Thymus (tissue), 11 donors: ENCODE measurements around the gene STK35. TPM values are rescaled to one million over a fixed set of nuclear protein-coding genes. Genes with fewer than 3 reads are reported as not detected.

Source experiments
- DNase-seq, 9 donors: peaks; one replicate each; pipeline ENCODE4 v3.0.0-alpha.2; 2013; ENCODE audit warnings: low spot score in 9 of 9, low read depth in 6 of 9, missing footprints in 1 of 9
- H3K27ac ChIP-seq, 2 donors: one replicate each; pipeline ENCODE4 v1.5.1; 2013; ENCODE audit warnings: control low read depth in 1 of 2, low read depth in 1 of 2, low read length in 1 of 2, mild to moderate bottlenecking in 1 of 2, moderate library complexity in 1 of 2
- H3K27me3 ChIP-seq, 2 donors: one replicate each; pipeline ENCODE4 v1.5.1; 2013; ENCODE audit warnings: low read length in 1 of 2; ENCODE audit not compliant: control insufficient read depth in 2 of 2, insufficient read depth in 1 of 2
- H3K36me3 ChIP-seq, 2 donors: one replicate each; pipeline ENCODE4 v1.5.1; 2013; ENCODE audit warnings: low read length in 1 of 2, mild to moderate bottlenecking in 1 of 2, moderate library complexity in 1 of 2; ENCODE audit not compliant: control insufficient read depth in 2 of 2, insufficient read depth in 2 of 2
- H3K4me1 ChIP-seq, 2 donors: one replicate each; pipeline ENCODE4 v1.5.1; 2013; ENCODE audit warnings: low read length in 2 of 2; ENCODE audit not compliant: control insufficient read depth in 2 of 2, insufficient read depth in 2 of 2
- H3K4me3 ChIP-seq, 2 donors: one replicate each; pipeline ENCODE4 v1.5.1; 2013; ENCODE audit warnings: low read length in 2 of 2, control low read depth in 1 of 2, mild to moderate bottlenecking in 1 of 2
- H3K9me3 ChIP-seq, 2 donors: one replicate each; pipeline ENCODE4 v1.5.1; 2013; ENCODE audit warnings: low read length in 1 of 2, mild to moderate bottlenecking in 1 of 2; ENCODE audit not compliant: control insufficient read depth in 2 of 2, insufficient read depth in 1 of 2
- WGBS: extraction: QIAGEN DNeasy Blood & Tissue Kit; methylation state at CpG from one replicate; pipeline ENCODE4 v1.1.7; 2013; 5-methylcytosine and 5-hydroxymethylcytosine counted together
- polyA plus RNA-seq: library from polyadenylated mRNA; stranded (reverse); fragments of 200-250 nt; gene quantifications from one replicate; pipeline ENCODE4 v1.2.3, GENCODE V29; 2013
- total RNA-seq: library from RNA; stranded (reverse); fragments of 120-200 nt; gene quantifications from one replicate; pipeline ENCODE4 v1.2.4, GENCODE V29; 2013
- donor health status: healthy.

Gene STK35
- total and polyA plus RNA-seq, 2 donors: 4.1 to 5.4 TPM

DNA sequence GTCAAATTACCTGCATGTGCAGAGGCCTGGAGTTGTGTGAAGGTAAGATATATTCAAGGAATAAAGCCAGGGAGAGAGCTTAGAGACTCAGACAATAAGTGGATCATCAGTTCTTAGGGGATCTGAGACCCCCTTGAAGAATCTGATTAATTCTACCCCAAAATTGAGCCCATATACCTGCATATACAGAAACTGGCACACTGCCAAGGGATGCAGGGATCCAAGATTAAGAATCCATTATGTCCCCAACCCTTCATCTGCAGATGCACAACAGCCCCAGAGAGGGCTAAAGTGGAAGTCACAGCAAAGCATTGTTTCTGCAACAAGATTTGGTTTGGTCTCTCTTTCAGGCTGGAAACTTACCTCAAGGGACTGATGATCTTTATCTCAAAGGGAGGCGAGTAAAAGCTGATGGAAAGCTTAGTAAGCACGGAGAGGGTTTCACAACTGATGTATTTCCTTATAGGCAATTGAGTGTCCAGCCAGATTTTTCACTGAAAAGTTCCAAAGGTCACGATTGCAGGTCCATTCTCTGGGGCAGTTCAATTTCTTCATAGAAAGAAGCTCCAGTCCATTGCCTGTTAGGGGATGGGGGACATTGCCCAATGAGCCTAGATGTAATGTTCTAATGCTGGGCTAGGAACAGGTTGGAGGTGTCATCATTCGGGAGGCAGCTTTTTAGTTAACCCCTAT is 20.9 kb upstream of the STK35 start:
- DNase-seq: no peak
- no peaks in the 10 kb centered on the region for H3K36me3 ChIP-seq
- peaks cover 0 to 2% of the 10 kb centered on the region in 2 donors for H3K27me3 ChIP-seq
- H3K4me3 ChIP-seq: no peak overlapping the region
- no peaks in the 10 kb centered on the region for H3K4me1 ChIP-seq
- H3K9me3 ChIP-seq: no peaks in the 10 kb centered on the region
- WGBS: 88% methylated on average over 4 of the region's 4 CpGs
- H3K27ac ChIP-seq: no peak overlapping the region

DNA sequence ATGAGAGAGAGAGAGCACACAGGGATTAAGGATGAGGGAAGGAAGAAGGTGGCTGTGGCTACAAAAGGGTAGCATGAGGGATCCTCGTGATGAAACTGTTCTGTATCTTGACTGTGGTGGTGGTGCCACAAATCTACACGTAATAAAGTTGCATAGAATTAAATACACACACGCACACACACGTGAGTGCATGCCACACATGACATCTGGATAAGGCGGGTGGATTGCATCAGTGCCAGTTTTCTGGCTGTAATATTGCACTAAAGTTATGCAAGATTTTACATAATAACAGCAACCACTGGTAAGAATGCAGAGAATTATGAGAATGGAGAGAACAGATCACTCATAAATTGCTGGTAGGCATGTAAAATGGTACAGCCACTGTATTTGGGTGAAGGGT is 16.9 kb upstream of the STK35 start:
- Histone ChIP-seq H3K9me3 (no peaks in the 10 kb centered on the region), H3K36me3 (no peaks in the 10 kb centered on the region), H3K27ac (no peak overlapping the region), H3K4me3 (no peak overlapping the region), H3K4me1 (no peaks in the 10 kb centered on the region), H3K27me3 (peaks cover 3 to 7% of the 10 kb centered on the region in 2 donors)
- DNase-seq: no peak
- 89% methylated on average over 5 of the region's 5 CpGs for WGBS

DNA sequence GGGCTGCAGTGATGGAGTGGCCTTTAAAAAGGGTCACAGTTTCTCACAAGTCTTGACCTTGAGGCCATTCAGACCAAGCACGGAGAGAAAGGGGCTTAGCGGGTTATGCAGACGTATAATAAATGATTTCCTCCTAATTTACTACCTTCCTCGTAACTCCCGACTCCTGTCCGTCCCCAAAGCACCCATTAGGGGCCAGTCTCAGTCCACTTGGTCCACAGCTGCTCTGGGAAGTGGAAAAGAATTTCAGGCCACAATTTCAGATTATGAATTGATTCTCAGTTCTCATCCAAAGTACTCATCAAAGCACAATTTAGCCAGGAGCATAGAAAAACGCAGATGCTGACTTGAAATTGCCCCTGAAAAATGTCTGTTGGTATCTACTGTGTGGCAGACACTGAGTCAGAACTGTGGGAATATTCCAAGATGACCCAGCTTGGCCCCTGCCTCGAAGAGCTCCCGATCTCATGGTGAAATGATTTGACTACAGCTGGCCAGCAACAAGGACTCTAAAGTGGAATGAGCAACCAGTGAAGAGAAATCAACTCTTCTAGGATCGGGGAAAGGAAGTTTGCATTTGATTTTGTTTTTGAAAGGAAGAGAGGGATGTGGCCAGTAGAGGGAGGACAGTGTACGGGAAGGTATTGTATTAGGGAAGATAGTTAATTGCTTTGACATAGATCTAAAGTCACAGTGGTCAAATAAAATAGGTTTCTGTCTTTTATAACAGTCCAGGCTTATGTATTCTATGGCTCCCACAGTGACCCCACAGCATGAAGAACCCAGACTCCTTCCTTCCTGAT is 15.2 kb upstream of the STK35 start:
- Histone ChIP-seq H3K4me1 (no peaks in the 10 kb centered on the region), H3K4me3 (no peak overlapping the region), H3K36me3 (no peaks in the 10 kb centered on the region), H3K9me3 (no peaks in the 10 kb centered on the region), H3K27ac (no peak overlapping the region), H3K27me3 (peaks cover 3 to 7% of the 10 kb centered on the region in 2 donors)
- DNase-seq: no peak
- 92% methylated on average over 11 of the region's 11 CpGs for WGBS

DNA sequence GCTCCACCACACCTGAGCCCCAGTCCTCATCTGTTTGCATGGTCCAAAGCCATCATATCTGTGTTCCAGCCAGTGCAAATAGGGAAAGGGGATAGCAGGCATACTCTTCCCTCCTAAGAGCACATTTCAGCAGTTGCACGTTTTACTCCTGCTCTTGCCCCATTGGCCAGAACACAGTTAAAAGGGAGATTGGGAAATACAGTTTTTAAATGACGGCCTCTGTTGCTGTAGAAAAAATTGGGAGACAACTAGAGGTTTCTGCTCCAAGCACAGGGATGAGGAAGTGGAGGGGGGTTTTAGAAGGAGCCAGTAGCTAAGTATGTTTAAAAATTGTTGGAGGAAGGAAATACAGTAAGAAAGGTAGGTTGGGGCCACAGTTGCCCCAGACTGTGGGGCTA is 14.6 kb upstream of the STK35 start:
- Histone ChIP-seq H3K27ac (no peak overlapping the region), H3K36me3 (no peaks in the 10 kb centered on the region), H3K4me1 (no peaks in the 10 kb centered on the region), H3K27me3 (peaks cover 3 to 9% of the 10 kb centered on the region in 2 donors), H3K4me3 (no peak overlapping the region), H3K9me3 (no peaks in the 10 kb centered on the region)
- no peak for DNase-seq
- 86% methylated on average over 2 of the region's 2 CpGs for WGBS

DNA sequence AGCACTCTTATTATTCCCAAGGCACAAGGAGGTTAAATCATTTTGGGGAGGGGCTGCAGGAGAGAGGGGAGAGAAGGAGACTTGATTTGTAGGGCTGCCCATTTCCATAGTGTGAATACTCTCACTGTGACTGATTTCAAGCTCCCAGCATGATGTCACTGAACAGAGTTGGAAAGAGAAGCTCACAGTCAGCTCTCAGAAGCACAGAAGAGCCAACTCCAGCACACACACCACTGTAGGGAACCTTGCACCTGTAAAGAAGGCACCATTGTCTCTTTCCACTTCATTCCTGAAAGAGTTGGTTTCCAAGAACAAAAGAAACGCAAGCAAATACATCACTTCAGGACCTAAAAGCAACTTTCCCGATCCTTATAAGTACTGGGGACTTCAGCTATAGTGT is 12.7 kb upstream of the STK35 start:
- no peaks in the 10 kb centered on the region for H3K4me1 ChIP-seq
- no peaks in the 10 kb centered on the region for H3K36me3 ChIP-seq
- H3K27ac ChIP-seq: no peak overlapping the region
- 84% methylated on average over 2 of the region's 2 CpGs for WGBS
- peaks cover 5 to 9% of the 10 kb centered on the region in 2 donors for H3K27me3 ChIP-seq
- H3K9me3 ChIP-seq: no peaks in the 10 kb centered on the region
- H3K4me3 ChIP-seq: no peak overlapping the region
- DNase-seq: no peak

- H3K27me3 ChIP-seq: peaks cover 5 to 15% of the 10 kb centered on the region in 2 donors
- DNase-seq: no peak
- no peak overlapping the region for H3K4me3 ChIP-seq
- H3K4me1 ChIP-seq: no peaks in the 10 kb centered on the region
- no peaks in the 10 kb centered on the region for H3K9me3 ChIP-seq
- 90% methylated on average over 5 of the region's 5 CpGs for WGBS
- H3K36me3 ChIP-seq: no peaks in the 10 kb centered on the region
- no peak overlapping the region for H3K27ac ChIP-seq
Observed at GRCh38 chr20:2089447-2089846, 12.2 kb upstream of the STK35 start.

DNA sequence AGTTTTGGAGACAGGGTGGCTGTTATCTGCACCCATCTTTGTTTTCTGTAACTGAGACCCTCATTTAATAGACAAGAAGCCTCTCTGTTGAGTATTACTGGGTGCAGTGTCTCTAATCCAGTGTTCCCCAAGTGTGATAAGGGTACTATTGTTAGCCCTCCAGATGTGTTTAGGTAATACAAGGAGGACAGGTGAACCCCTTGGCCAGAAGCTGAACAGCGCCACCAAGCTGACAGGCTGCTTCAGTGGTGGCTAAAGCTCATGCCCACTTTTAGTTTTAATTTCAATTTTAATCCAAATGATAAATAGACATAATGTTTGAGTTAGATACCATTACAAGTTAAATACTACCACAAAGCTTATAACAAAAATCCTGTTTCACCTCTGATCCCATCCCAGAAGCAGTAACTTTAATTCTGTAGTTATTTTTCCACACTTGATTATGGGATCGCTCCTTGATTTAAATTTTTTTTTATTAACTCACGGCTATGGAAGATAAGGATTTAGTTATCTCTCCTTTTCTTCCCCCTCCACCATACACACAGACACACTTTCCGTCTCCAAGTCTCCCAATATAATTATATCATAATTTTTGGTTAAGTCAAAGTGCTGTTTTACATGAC is 8.4 kb upstream of the STK35 start:
- no peaks in the 10 kb centered on the region for H3K36me3 ChIP-seq
- H3K27me3 ChIP-seq: peaks cover 2 to 21% of the 10 kb centered on the region in 2 donors
- H3K27ac ChIP-seq: no peak overlapping the region
- WGBS: 69% methylated on average over 4 of the region's 4 CpGs
- no peaks in the 10 kb centered on the region for H3K9me3 ChIP-seq
- no peak for DNase-seq
- H3K4me1 ChIP-seq: no peaks in the 10 kb centered on the region
- no peak overlapping the region for H3K4me3 ChIP-seq

GRCh38 chr20:2093883-2094282 is 7.7 kb upstream of the STK35 start:
- Histone ChIP-seq H3K4me1 (no peaks in the 10 kb centered on the region), H3K4me3 (no peak overlapping the region), H3K27me3 (peaks cover 2 to 21% of the 10 kb centered on the region in 2 donors), H3K36me3 (no peaks in the 10 kb centered on the region), H3K27ac (no peak overlapping the region), H3K9me3 (no peaks in the 10 kb centered on the region)
- WGBS: 56% methylated on average over 8 of the region's 8 CpGs
- DNase-seq: no peak
